B cell (primary cell): ENCODE results near the gene NUDT3.

Source experiments
- EZH2 ChIP-seq: IDR thresholded peaks from 2 replicates; pipeline ENCODE4 v1.6.1; 2012; ENCODE audit warnings: borderline replicate concordance, low read depth, mild to moderate bottlenecking, moderate library complexity, low read length; ENCODE audit not compliant: insufficient read depth, poor library complexity, severe bottlenecking
- TF ChIP-seq, protein P1 (sequence below): fragments of 200-600 bp; IDR thresholded peaks from one replicate; pipeline ENCODE4 v1.8.0; 2022; ENCODE audit warnings: antibody characterized with exemption, mild to moderate bottlenecking

DNA sequence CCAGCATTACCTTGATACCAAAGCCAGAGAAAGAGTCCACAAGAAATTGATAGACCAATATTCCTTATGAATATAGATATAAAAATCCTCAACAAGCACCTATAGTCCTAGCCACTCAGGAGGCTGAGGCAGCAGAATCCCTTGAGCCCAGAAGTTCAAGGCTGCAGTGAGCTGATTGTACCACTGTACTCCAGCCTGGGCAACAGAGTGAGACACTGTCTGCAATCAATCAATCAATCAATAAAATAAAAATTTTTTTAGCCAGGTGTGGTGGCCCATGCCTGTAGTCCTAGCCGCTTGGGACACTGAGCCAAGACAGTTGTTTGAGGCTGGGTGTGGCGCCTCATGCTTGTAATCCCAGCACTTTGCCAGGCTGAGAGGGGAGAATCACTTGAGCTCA, 124.7 kb downstream of the NUDT3 start:
- TF ChIP-seq, protein P1, sequence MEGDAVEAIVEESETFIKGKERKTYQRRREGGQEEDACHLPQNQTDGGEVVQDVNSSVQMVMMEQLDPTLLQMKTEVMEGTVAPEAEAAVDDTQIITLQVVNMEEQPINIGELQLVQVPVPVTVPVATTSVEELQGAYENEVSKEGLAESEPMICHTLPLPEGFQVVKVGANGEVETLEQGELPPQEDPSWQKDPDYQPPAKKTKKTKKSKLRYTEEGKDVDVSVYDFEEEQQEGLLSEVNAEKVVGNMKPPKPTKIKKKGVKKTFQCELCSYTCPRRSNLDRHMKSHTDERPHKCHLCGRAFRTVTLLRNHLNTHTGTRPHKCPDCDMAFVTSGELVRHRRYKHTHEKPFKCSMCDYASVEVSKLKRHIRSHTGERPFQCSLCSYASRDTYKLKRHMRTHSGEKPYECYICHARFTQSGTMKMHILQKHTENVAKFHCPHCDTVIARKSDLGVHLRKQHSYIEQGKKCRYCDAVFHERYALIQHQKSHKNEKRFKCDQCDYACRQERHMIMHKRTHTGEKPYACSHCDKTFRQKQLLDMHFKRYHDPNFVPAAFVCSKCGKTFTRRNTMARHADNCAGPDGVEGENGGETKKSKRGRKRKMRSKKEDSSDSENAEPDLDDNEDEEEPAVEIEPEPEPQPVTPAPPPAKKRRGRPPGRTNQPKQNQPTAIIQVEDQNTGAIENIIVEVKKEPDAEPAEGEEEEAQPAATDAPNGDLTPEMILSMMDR, result no peak
- TF ChIP-seq EZH2, result no peak
